HG03354 (cell line): ENCODE measurements around the gene SLC22A2.
"Not testable (repeated sequence)": the region's sequence is repeated elsewhere in the genome, so short reads cannot be mapped to it uniquely, and the experiment has no call there.

Experiments used
- ATAC-seq: cut with Tn5 transposase; IDR thresholded peaks from one replicate; pipeline ENCODE4 v1.9.1; 2021; ENCODE audit warnings: mild to moderate bottlenecking; ENCODE audit not compliant: unreplicated experiment, poor library complexity, severe bottlenecking

The SLC22A2 gene

DNA sequence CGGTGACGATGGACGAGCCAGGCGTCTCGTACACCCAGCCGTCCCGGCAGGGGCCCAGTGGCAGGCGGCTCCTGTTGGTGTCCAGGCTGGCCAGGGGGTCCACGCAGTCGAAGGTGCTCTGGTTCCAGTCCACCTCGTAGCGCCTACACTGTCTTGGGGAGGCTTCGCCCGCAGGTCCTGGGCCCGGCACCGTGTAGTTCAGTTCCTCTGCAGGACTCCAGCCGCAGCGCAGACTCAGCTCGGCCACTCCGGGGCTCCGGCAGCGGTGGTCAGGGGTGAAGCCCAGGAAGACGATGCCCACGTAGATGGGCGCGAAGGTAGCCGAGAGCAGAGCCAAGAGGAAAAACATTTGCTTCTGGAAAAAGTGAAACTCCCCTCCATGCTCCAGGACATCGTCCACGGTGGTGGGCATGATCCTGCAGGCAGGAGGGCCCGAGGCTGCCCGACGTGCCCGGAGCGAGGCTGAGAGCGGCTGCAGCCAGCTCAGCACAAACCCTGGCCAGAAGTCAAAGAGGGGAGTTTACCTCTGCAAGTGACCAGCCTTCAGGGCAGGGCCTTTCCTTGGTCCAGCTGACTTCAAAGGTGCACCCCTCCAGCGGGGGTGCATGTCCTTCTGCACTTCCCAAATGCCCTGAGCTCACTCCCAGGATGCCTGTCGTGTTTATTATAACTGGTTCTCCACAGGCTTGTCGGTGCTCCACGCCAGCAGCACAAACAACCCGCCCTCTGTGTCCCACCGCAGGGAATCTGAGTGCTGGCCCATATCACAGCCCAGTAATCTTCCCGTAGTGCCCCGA, at the start of gene SLC22A2:
SLC22A2 (minus strand) TSS at position 476 of the 797 bp plus-strand sequence; CDS start at position 412, 64 bp downstream.
- no peak for ATAC-seq

DNA sequence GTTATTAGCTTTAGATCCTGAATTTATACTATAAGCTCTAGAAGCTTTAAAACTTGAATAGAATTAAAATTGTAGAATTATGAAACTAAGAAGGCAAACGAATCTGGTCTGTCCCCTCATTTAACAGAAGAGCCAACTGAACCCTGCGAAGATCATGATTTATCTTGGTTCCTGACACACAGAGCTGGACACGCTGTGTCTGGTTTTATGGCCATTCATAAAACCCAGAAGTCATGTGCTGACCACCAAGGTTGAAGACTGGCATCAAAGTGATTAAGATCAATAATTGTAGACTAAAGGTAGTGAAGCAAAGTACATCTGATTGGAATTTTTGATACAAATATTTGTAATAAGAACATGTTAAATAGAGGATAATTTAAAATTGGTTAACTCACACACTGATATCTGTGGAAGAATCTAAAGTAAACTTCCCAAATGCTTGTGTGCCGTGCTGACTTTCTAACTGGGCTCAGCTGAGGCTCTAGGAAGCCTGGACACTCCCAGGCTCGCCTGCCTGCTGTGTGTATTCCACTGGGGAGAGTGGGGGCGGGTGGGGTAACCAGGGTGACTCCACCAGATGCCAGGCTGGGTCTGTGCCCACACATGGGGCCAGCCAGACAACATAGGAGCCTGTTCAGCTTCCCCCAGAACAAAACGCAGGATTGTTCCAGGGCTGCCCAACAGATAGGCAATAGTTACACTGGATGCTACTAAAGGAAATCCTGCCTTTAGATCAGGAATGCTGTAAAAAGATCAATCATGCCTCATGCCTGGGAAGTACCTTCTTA, 47.5 kb upstream of the SLC22A2 start:
- ATAC-seq: no peak

DNA sequence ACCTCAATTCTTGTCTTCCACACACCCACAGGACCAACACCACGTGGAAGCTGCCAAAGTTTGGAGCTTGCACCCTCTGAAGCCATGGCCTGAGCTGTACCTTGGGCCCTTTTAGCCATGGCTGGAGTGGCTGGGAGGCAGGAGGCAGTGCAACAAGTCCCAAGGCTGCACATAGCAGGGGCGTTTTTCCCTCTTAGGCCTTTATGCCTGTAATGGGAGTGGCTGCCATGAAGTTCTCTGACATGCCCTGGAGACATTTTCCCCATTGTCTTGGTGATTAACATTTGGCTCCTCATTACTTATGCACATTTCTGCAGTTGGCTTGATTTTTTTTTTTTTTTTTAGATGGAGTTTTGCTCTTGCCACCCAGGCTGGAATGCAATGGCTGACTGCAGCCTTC, 45.2 kb upstream of the SLC22A2 start:
- no peak for ATAC-seq

DNA sequence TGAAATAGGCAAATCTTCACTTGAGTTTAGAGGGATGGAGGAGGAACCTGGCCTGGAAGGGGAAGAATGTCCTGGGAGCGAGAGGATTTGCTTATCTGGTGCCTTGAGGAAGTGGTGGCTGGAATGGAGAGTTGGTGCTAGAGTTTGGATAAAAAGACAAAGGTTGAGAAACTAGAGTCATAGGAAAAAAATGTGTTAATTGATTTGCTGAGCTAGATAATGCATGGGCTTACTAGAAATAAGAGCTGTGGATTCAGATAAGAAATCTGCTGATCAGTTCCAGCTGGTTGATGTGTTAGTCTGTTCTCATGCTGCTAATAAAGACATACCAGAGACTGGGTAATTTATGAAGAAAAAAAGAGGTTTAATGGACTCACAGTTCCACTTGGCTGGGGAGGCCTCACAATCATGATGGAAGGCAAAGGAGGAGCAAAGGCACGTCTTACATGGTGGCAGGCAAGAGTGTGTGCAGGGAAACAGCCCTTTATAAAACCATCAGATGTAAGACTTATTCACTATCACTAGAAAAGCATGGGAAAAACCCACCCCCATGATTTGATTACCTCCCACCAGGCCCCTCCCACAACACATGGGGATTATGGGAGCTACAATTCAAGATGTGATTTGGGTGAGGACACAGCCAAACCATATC, 43.9 kb upstream of the SLC22A2 start:
- ATAC-seq: not testable (repeated sequence)

DNA sequence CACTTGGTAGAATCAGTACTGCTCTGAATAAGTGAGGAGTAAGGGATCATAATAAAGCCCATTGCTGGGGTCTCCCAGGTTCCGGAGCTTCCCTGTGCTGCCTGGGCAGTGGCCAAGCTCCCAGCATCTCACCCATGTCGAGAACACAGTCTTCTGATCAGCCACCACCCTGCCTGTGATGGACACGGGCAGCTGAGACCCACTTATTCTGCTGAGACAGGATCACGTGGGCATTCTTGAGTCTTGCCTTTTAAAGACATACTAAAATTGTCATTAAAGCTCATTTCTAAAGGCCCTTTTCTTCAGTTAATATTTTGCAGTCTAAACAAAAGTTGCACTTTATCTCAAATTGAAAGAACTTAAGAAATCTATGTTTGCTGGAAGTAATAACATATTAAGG, 42.7 kb upstream of the SLC22A2 start:
- ATAC-seq: no peak

DNA sequence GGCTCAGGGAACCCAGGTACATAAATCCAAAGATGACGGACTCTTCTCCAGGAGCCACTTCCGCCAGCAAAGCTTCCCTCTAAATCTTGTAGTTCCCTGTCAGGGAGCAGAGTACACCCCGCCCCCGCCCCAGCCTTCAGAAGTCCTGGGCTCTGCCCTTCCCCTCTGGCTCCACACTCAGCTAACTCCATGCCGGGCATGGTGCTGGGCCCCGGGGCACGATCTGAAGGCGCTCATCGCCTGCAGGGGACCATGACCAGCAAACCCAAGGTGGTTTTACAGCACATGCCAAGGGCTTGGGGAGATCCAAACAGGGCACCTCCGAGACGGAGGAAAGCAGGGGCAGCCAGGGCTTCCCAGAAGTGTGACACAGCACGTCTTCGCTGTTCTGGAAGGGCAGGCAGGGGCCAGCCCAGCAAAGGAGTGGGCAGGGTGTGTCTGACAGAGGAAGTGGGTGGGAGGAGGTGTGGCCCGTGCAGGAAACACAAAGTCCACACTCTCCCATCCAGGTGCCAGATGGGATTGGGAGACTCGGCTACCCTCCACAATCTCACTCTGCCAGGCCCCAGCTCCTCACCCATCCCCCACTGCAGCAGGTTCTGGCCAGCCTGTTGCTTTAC, 41.6 kb upstream of the SLC22A2 start:
- no peak for ATAC-seq

DNA sequence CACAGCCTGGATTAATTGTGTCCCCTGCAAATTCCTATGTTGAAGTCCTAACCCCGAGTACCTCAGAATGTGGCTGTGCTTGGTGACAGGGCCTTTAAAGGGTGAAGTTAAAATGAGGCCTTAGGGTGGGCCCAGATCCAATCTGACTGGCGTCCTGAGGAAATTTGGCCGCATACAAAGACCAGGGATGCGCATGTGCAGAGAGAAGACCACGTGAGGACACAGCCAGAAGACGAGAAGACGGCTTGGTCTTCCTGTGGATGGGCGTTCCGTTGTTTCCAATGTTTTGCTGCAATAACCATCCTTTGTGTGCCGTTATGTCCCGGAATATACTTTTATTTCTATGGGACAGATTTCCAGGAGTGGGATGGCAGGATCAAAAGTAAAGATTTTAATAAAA, 40.9 kb upstream of the SLC22A2 start:
- ATAC-seq: no peak

DNA sequence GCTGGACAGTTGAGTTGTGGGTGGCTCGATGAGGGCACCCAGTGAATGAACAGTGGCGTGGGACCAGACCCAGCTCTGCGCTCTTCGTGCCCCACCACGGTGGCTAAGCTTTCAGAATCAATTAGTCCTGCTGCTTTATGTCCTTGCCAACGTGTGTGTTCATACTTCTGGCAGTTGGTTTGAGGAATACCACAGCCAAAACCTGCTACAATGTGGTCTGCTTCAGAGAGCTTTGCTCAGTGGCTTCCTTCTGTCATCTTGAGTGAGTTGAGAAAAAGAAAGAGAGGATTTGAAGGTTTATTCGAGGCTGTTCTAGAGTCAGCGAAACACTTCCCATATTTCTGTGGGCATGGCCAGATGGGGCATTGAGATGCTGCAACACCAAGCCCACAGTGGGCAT, 39.5 kb upstream of the SLC22A2 start:
- ATAC-seq: no peak

DNA sequence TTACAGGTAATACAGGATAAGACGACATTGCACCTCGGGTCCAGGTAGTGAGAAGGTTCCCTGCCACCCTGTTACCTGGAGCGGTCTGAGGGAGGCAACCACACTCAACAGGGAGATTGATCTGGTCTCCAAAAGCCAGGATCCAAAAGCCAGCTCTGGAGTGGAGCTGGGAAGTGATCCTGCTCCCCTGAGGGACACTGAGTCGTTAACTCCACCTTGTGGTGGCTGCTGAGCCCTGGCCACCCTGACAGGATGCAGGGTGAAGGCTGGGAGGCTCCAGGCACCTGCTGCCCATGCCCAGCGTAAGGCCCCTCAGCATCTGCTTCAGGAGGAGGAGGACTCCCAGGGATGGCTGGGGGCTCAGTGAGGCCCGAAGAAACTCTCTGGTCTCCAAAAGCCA, 38.7 kb upstream of the SLC22A2 start:
- no peak for ATAC-seq

DNA sequence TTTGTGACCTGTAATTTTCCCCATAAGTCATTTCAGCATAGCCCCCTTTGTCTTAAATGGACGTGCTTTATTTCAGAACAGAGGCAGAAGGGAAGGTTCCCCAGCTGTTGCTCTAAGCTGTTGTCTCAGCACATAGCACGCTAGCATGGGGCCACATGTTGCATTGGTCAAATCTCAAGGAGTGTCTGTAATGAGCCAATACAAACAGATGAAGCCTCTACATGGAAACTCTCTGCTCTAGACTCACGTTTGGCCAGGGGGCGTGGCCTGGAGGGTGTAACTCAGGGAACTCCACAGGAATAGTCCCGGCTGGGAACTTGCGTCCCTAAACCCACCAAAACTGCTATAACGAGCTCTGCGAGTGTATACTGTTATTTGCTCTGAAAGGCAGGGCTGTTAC, 35.2 kb upstream of the SLC22A2 start:
- ATAC-seq: no peak

DNA sequence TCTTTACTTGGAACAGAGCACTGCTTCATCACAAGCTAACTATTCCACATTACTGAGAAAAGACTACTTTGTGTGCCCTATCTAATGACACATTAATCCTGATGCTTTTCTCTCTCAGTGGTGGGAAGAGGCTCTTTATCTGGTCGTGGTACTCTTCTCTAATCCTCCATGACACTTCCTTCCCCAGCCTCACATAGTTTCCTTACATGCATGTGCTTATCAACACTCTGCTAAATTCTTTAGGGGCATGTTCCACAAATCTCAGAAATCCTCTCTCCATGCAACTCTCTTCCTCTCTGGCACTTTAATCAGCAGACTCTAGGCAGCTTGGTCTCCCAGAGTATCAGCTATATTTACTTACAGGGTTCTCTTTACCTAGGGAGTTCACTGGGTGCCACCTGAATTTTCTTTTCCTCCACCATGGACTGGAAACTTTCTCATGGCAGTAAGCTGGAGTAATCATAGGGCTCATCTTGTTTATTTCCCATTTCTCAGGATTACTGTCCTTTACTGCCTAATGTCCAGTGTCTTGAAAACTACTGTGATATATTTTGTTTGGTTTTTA, 27.0 kb upstream of the SLC22A2 start:
- ATAC-seq: no peak

DNA sequence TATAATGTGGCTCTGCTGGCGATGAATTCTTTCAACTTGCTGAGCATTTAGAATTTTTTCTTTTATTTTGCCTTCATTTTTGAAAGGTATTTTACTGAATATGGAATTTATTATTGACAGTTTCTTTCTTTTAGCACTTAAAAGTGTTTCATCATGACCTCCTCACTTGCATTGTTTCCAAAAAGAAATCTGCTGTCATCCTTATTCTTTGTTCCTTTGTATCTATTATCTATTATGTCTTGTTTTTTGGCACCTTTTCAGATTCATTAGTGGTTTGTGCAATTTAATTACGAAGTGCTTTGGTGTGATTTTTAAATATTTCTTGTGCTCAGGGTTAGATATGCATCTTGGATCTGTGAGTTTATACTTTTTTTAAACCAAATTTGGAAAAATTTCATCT, 26.0 kb upstream of the SLC22A2 start:
- no peak for ATAC-seq

DNA sequence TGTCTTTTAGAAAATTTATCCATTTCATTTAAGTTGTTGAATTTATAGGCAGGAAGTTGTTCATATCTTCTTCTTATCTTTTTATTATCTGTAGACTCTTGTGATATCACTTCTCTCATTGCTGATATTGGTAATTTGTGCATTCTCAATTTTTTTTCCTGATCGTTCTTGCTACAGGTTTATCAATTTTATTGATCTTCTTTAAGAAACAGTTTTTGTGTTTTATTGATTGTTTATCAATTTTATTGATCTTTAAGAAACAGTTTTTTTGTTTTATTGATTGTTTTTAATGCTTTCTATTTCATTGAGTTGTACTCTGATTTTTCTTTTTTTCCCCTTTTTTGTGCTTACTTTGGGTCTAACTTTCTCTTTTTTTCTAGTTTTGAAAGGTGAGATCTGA, 23.8 kb upstream of the SLC22A2 start:
- no peak for ATAC-seq

DNA sequence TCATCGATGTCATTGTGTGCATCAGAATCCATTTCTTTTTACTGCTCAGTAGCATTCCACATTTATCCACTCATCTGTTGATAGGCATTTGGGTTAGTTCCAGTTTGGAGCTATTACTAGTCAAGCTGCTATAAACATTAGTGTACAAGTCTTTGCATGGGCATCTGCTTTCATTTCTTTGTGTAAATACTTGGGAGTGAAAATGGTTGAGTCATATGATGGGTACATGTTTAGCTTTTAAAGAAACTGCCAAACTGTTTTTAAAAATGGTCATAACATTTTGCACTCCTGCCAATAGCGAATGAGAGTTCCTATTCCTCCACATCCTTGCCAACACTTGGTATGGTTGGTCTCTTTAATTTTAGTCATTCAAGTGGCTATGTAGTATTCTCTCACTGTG, 21.2 kb upstream of the SLC22A2 start:
- no peak for ATAC-seq

DNA sequence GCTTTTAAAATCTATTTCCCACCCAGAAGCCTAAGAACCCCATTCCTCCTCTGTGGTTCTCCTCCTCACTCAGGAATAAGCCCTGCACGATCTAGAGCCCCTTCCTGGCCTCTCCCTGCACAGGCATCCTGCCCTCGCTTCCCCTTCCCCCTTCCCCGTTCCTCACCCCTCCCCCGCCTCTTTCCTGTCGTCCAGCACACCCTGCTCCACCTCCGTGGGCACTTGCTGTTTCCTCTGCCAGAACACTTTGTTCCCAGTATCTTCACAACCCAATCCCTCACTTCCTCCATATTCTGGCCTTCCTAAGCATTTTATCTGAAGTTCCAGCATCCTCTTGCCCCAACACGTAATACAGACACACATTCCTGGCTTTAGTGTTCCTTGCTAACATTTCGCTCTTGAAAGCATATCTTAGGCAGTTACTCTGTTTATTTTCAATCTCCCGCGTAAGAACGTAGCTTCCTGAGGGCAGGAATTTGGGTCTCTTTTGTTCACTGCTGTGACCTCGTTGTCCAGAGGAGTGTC, 20.2 kb upstream of the SLC22A2 start:
- ATAC-seq: no peak

DNA sequence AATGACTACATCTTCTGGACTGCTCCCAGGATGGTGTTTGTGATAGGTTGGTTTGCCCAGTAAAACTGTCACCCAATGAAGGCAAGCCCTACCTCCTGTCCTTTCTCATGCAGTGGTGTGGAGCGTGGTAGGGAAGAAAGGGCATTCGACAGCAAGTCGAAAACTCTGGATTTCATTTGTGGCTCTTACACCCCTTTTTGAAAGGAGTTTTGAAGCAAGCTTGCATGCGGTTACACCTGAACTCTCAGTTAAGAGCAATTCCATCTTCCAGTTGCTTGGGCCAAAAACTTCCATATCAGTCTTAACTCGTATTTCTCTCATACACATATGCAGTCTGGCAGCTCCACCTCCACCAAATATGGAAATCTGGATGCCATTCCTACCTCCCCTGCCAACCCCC, 19.7 kb upstream of the SLC22A2 start:
- no peak for ATAC-seq

DNA sequence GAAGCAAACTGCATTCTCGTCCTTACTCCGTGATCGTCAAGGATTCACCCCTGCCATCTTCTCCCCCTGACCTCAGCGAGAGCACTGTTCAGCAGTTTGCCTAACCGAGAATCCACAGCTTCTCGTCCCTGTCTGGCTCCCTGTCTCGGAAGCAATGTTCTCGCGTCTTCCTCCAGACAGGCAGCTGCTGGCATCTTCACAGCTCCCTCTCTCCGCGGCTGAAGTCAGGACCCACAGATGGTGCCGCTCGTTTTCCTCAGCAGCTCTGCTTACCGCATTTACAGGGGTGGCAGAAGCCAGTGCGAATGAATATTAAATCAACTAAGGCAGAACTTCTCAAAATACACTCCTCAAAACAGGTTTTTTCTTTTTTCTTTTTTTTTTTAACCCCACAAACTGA, 18.9 kb upstream of the SLC22A2 start:
- no peak for ATAC-seq

DNA sequence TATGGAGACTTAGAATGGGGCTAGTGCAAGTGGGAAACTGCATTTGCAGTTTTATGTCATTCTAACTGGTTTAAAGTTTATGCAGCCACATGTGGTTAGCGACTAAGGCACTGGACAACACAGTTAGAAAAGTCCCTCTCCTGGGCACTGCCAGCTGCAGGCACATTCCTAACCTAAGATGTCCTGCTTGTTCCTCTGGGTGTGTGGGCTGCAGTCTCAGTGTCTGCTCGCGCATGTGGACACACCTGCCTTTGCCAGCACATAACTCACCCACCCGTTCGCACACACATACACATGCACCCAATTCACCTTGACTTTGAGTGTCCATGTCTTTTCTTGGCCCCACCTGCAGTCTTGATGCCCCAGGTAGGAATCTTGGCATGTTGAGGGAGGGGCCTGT, 18.5 kb upstream of the SLC22A2 start:
- no peak for ATAC-seq

DNA sequence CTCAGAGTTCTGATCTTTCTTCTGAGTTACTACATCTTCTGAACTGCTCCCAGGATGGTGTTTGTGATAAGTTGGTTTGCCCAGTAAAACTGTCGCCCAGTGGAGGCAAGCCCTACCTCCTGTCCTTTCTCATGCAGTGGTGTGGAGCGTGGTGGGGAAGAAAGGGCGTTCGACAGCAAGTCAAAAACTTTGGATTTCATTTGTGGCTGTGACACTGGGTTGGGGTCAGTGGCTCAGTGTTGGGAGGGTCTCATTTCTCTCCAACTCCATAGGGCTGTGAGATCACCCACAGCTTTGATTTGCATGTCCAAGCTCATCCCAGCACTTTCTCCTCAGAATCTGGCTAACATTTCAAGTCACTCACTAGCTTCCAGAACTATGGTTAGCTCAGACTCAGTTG, 17.5 kb upstream of the SLC22A2 start:
- no peak for ATAC-seq

DNA sequence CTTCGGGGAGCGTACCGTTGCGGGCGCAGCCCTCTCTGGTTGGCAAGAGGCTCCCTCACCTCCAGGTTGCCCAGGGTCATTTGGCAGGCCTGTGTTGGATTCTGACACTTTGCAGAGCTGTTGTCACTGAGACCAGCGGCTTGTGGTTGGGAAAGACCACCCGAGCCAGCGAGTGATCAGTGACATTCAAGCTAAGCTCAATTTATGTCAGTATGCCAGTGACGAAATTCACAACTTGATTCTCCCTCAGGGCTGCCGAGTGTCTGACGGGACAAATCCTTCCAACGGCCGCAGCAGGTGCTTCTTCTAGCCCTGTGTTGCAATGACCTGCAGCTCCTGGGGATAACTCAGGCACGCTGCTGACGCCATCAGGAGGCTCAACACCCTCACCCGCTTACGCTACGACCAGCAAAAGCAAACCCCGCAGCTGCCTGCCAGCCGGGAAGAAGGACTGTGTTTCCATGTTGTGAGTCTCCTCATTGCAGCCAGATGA, 16.9 kb upstream of the SLC22A2 start:
- ATAC-seq: no peak
